ENCODE measurements around the gene ROR1. TPM values are rescaled to one million over a fixed set of nuclear protein-coding genes. Genes with fewer than 3 reads are reported as not detected.
A peak's percentile ranks its signal among the peaks of the same experiment; 100 is the strongest.

The ROR1 gene
- total RNA-seq, 1 donor from 2014 or later = 30.3 TPM

DNA sequence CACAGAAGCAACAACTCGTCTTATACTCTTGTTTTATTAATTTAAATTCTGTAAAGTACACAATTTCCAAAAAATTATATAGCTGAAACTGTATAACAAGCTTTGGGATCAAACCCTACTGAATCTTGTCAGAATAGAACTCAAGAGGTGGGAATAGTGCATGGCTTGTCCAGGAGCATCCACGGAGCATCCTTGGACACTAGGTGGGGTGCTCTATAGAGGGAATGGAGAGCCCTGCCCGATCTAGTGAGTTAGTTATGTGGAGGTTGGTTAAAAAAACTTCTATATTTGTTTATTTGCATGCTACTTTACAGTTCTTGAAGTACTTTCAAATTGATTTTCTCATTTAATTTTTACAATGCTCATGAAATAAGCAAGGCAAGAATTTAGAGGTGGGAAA, 28.3 kb downstream of the ROR1 start:
- no peak overlapping the region for H2AFZ ChIP-seq (replicated peaks)
- H3K27ac Mint-ChIP-seq = no peak overlapping the region
- no peak overlapping the region for H3K4me3 Mint-ChIP-seq
- H3K36me3 Mint-ChIP-seq = no peaks in the 10 kb centered on the region
- no peaks in the 10 kb centered on the region for H3K27me3 ChIP-seq
- H4K20me1 ChIP-seq (ENCODE audit: low read depth) = peaks cover 83% of the 10 kb centered on the region
- H3K9ac ChIP-seq = no peak overlapping the region
- no peak overlapping the region for H3K27ac ChIP-seq
- H3K36me3 ChIP-seq = no peaks in the 10 kb centered on the region
- H3K4me3 ChIP-seq = no peak overlapping the region
- H3K4me1 Mint-ChIP-seq = peaks cover 60% of the 10 kb centered on the region
- no peaks in the 10 kb centered on the region for H3K9me3 Mint-ChIP-seq
- no peaks in the 10 kb centered on the region for H3K27me3 Mint-ChIP-seq (ENCODE audit: insufficient read depth, low read depth)
- peaks cover 100% of the 10 kb centered on the region for H3K79me2 ChIP-seq (ENCODE audit: low read depth)
- H3F3A ChIP-seq (ENCODE audit: low read depth) = peaks cover 31% of the 10 kb centered on the region
- no peak for DNase-seq (ENCODE audit: low spot score)
- no peak overlapping the region for H3K4me2 ChIP-seq
- H3K4me1 ChIP-seq = peaks cover 49% of the 10 kb centered on the region
- no peaks in the 10 kb centered on the region for H3K9me3 ChIP-seq (ENCODE audit: low read depth)
- TF ChIP-seq EZH2phosphoT487 (IDR thresholded peaks at IDR 0.05) (no peak), EZH2 (IDR thresholded peaks at IDR 0.05) (no peak)
- TF ChIP-seq, protein P1, sequence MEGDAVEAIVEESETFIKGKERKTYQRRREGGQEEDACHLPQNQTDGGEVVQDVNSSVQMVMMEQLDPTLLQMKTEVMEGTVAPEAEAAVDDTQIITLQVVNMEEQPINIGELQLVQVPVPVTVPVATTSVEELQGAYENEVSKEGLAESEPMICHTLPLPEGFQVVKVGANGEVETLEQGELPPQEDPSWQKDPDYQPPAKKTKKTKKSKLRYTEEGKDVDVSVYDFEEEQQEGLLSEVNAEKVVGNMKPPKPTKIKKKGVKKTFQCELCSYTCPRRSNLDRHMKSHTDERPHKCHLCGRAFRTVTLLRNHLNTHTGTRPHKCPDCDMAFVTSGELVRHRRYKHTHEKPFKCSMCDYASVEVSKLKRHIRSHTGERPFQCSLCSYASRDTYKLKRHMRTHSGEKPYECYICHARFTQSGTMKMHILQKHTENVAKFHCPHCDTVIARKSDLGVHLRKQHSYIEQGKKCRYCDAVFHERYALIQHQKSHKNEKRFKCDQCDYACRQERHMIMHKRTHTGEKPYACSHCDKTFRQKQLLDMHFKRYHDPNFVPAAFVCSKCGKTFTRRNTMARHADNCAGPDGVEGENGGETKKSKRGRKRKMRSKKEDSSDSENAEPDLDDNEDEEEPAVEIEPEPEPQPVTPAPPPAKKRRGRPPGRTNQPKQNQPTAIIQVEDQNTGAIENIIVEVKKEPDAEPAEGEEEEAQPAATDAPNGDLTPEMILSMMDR (IDR thresholded peaks at IDR 0.05) = peak; percentile 35

DNA sequence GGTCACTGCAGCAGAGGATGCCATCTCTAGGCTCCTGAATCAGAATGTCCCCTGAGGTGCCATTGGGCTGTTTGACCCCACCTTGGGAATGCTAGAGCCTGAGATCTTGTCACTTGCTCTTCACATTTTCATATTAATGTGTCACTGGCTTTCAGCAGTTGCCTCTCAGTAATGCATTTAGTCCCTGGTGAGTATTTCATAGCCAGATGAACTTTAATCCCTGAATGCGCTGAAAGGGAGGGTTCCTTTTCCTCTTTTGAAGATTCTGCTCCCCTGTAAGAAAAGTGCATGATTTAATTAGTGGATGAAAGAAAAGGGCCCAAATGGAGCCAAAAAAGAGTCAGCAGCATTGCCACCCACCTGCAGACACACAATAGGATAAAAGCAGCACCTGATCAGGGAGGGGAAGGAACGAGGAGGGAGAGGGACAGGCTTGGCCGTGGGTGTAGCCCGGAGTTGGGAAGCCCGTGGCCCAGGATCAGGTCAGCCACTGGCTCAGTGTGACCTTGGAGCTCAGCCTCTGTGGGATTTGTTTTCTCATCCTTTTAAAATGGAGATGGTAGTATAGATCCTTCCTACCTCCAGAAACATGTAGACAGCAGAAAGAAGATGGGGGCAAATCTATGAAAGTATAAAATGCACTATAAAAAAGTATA, 31.1 kb downstream of the ROR1 start:
- H3K4me1 Mint-ChIP-seq = peaks cover 59% of the 10 kb centered on the region
- Histone ChIP-seq H2AFZ (replicated peaks) (no peak overlapping the region), H3K4me1 (peaks cover 40% of the 10 kb centered on the region), H3F3A (ENCODE audit: low read depth) (peaks cover 26% of the 10 kb centered on the region), H4K20me1 (ENCODE audit: low read depth) (peaks cover 62% of the 10 kb centered on the region), H3K4me3 (no peak overlapping the region), H3K36me3 (no peaks in the 10 kb centered on the region), H3K27me3 (no peaks in the 10 kb centered on the region), H3K79me2 (ENCODE audit: low read depth) (peaks cover 100% of the 10 kb centered on the region), H3K27ac (peak overlapping the region; percentile 21), H3K4me2 (peak overlapping the region; percentile 30), H3K9ac (no peak overlapping the region), H3K9me3 (ENCODE audit: low read depth) (no peaks in the 10 kb centered on the region)
- no peak for DNase-seq (ENCODE audit: low spot score)
- TF ChIP-seq EZH2phosphoT487 (IDR thresholded peaks at IDR 0.05) (no peak), EZH2 (IDR thresholded peaks at IDR 0.05) (no peak)
- TF ChIP-seq, protein P1 (IDR thresholded peaks at IDR 0.05) = no peak
- H3K9me3 Mint-ChIP-seq = peaks cover 2% of the 10 kb centered on the region
- peak overlapping the region; percentile 17 for H3K27ac Mint-ChIP-seq
- peaks cover 5% of the 10 kb centered on the region for H3K36me3 Mint-ChIP-seq
- no peaks in the 10 kb centered on the region for H3K27me3 Mint-ChIP-seq (ENCODE audit: insufficient read depth, low read depth)
- peak overlapping the region; percentile 25 for H3K4me3 Mint-ChIP-seq

DNA sequence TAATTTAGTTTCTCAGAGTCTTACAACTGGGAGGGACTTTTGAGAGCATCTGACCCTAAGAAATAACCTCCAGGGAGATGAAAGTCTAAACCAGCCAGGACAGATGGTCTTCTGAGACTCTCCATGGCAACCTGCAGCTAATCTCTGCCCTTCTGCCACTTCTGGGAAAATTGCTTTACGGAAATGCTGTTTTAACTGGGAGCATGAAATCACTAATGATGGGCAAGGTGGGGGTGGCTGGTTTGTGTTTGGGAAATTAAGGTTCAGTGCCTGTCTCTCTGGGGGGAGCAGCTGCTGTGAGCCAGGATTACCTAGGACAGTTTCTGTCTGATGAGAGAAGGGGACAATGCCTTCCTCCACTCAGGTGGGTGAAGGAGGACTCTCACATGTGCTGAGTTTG, 33.2 kb downstream of the ROR1 start:
- Mint-ChIP-seq H3K36me3 (peaks cover 5% of the 10 kb centered on the region), H3K27ac (peak overlapping the region; percentile 40), H3K27me3 (ENCODE audit: insufficient read depth, low read depth) (no peaks in the 10 kb centered on the region), H3K4me3 (peak overlapping the region; percentile 20), H3K4me1 (peaks cover 67% of the 10 kb centered on the region), H3K9me3 (peaks cover 2% of the 10 kb centered on the region)
- Histone ChIP-seq H3K9me3 (ENCODE audit: low read depth) (no peaks in the 10 kb centered on the region), H3F3A (ENCODE audit: low read depth) (peaks cover 13% of the 10 kb centered on the region), H3K79me2 (ENCODE audit: low read depth) (peaks cover 100% of the 10 kb centered on the region), H3K4me2 (peak overlapping the region; percentile 39), H3K4me3 (no peak overlapping the region), H3K4me1 (peaks cover 41% of the 10 kb centered on the region), H3K36me3 (no peaks in the 10 kb centered on the region), H3K9ac (no peak overlapping the region), H3K27ac (peak overlapping the region; percentile 43), H3K27me3 (no peaks in the 10 kb centered on the region), H4K20me1 (ENCODE audit: low read depth) (peaks cover 45% of the 10 kb centered on the region), H2AFZ (replicated peaks) (no peak overlapping the region)
- DNase-seq (ENCODE audit: low spot score) = no peak
- no peak for TF ChIP-seq EZH2 (IDR thresholded peaks at IDR 0.05)
- TF ChIP-seq, protein P1 (IDR thresholded peaks at IDR 0.05) = no peak
- no peak for TF ChIP-seq EZH2phosphoT487 (IDR thresholded peaks at IDR 0.05)

Data from neural progenitor cell (in vitro differentiated cells).